GM23248 (cell line): ENCODE data around the gene NF1.

Source experiments
- EZH2 ChIP-seq: fragments of 200-600 bp; sonication (generic); IDR thresholded peaks from 2 replicates; pipeline ENCODE4 v1.6.1; 2018; ENCODE audit warnings: antibody characterized with exemption, mild to moderate bottlenecking; ENCODE audit not compliant: insufficient read depth, poor library complexity, severe bottlenecking
- EZH2phosphoT487 ChIP-seq: fragments of 200-600 bp; sonication (generic); IDR thresholded peaks from 2 replicates; pipeline ENCODE4 v1.6.1; 2018; ENCODE audit warnings: antibody characterized with exemption, moderate library complexity, mild to moderate bottlenecking, low read depth; ENCODE audit not compliant: insufficient read depth

GRCh38 chr17:31381165-31381668, 286.4 kb downstream of the NF1 start:
- TF ChIP-seq EZH2phosphoT487 (no peak), EZH2 (no peak)
